HCT116 (cell line): ENCODE measurements around the gene PPP1R14B.

Experiments used
- ATF3 ChIP-seq: IDR thresholded peaks from 2 replicates; pipeline ENCODE4 v1.6.1; 2012
- CEBPB ChIP-seq: IDR thresholded peaks from 2 replicates; pipeline ENCODE4 v1.6.1; 2012; ENCODE audit warnings: low read depth
- CTCF ChIP-seq, 3 experiments: fragments of 200-600 bp in 1 of 3; sonication (generic) in 1 of 3; IDR thresholded peaks in 2 of 3; conservative IDR thresholded peaks in 1 of 3; 2 replicates each; pipeline ENCODE4 v1.5.1; 2012 to 2017; ENCODE audit warnings: low read depth in 2 of 3, low read length in 2 of 3, antibody characterized with exemption in 1 of 3, borderline replicate concordance in 1 of 3, control low read depth in 1 of 3, mild to moderate bottlenecking in 1 of 3, mixed read lengths in 1 of 3, mixed run types in 1 of 3, moderate library complexity in 1 of 3; ENCODE audit not compliant: insufficient read depth in 1 of 3
- EZH2 ChIP-seq: fragments of 200-600 bp; sonication (generic); IDR thresholded peaks from 2 replicates; pipeline ENCODE4 v1.6.1; 2017; ENCODE audit warnings: antibody characterized with exemption, mixed run types
- EZH2phosphoT487 ChIP-seq: fragments of 200-600 bp; IDR thresholded peaks from 2 replicates; pipeline ENCODE4 v1.6.1; 2018; ENCODE audit warnings: antibody characterized with exemption, borderline replicate concordance
- JUND ChIP-seq: IDR thresholded peaks from 2 replicates; pipeline ENCODE4 v1.6.1; 2012
- POLR2A ChIP-seq: IDR thresholded peaks from 2 replicates; pipeline ENCODE4 v1.7.0; 2011; ENCODE audit warnings: borderline replicate concordance; ENCODE audit not compliant: insufficient read depth, insufficient read length; ENCODE audit errors: extremely low read depth
- POLR2AphosphoS5 ChIP-seq: IDR thresholded peaks from 2 replicates; pipeline ENCODE4 v1.6.1; 2011; ENCODE audit warnings: mild to moderate bottlenecking, low read depth, low read length, moderate library complexity
- REST ChIP-seq: IDR thresholded peaks from 2 replicates; pipeline ENCODE4 v1.6.1; 2012; ENCODE audit warnings: low read depth

- no peak for TF ChIP-seq POLR2A
- TF ChIP-seq EZH2phosphoT487 = no peak
- no peak for TF ChIP-seq CTCF (IDR thresholded peaks at IDR 0.05 in 2 of 3, conservative IDR thresholded peaks at IDR 0.05 in 1 of 3; ENCODE audit: borderline replicate concordance in 1 of 3, insufficient read depth in 1 of 3, low read depth in 2 of 3, low read length in 2 of 3)
- no peak for TF ChIP-seq REST
- no peak for TF ChIP-seq ATF3
- TF ChIP-seq EZH2 = no peak
- TF ChIP-seq POLR2AphosphoS5 = no peak
- TF ChIP-seq CEBPB = no peak
- no peak for TF ChIP-seq JUND
These were observed 31.9 kb upstream of the PPP1R14B start for GRCh38 chr11:64278576-64279190.
